Mesothelial cell of epicardium (in vitro differentiated cells): ENCODE results near the gene RRAGD. TPM values are rescaled to one million over a fixed set of nuclear protein-coding genes. Genes with fewer than 3 reads are reported as not detected.

Experiments used
- DNase-seq, 2 experiments: peaks; one replicate each; pipeline ENCODE4 v3.0.0; 2021; ENCODE audit warnings: low spot score in 2 of 2; ENCODE audit not compliant: unreplicated experiment in 2 of 2
- H3K27ac Mint-ChIP-seq: 2 replicates; pipeline ENCODE4 v1.8.0; 2021; ENCODE audit warnings: mixed read lengths
- H3K27me3 Mint-ChIP-seq: 2 replicates; pipeline ENCODE4 v1.8.0; 2021; ENCODE audit warnings: low read depth, mixed read lengths
- H3K36me3 Mint-ChIP-seq: 2 replicates; pipeline ENCODE4 v1.8.0; 2021; ENCODE audit warnings: mixed read lengths
- H3K4me1 Mint-ChIP-seq: 2 replicates; pipeline ENCODE4 v1.8.0; 2021; ENCODE audit warnings: mixed read lengths
- H3K4me3 Mint-ChIP-seq: 2 replicates; pipeline ENCODE4 v1.8.0; 2021; ENCODE audit warnings: mild to moderate bottlenecking, moderate library complexity, mixed read lengths
- H3K9me3 Mint-ChIP-seq: 2 replicates; pipeline ENCODE4 v1.8.0; 2021; ENCODE audit warnings: mixed read lengths
- CTCF ChIP-seq: fragments of 200-600 bp; sonication (generic); IDR thresholded peaks from one replicate; pipeline ENCODE4 v1.5.0; 2021; ENCODE audit warnings: antibody characterized with exemption; ENCODE audit not compliant: unreplicated experiment
- total RNA-seq: library from RNA; stranded (reverse); gene quantifications from 3 replicates; pipeline ENCODE4 v1.2.1, GENCODE V29; 2021

RRAGD gene
- total RNA-seq, 1 donor from 2014 or later, result 6.9 TPM

- H3K27ac Mint-ChIP-seq, result peak overlapping the region; percentile 30
- DNase-seq, result no peak
- no peaks in the 10 kb centered on the region for H3K36me3 Mint-ChIP-seq
- peaks cover 6% of the 10 kb centered on the region for H3K4me1 Mint-ChIP-seq
- TF ChIP-seq CTCF, result no peak
- H3K4me3 Mint-ChIP-seq, result no peak overlapping the region
- H3K9me3 Mint-ChIP-seq, result no peaks in the 10 kb centered on the region
- no peaks in the 10 kb centered on the region for H3K27me3 Mint-ChIP-seq
Measured at GRCh38 chr6:89375427-89376267, 36.4 kb downstream of the RRAGD start.

GRCh38 chr6:89372506-89372901 is 39.6 kb downstream of the RRAGD start:
- H3K4me3 Mint-ChIP-seq, result no peak overlapping the region
- H3K9me3 Mint-ChIP-seq, result no peaks in the 10 kb centered on the region
- DNase-seq, result no peak
- TF ChIP-seq CTCF, result no peak
- no peaks in the 10 kb centered on the region for H3K27me3 Mint-ChIP-seq
- peaks cover 13% of the 10 kb centered on the region for H3K4me1 Mint-ChIP-seq
- H3K36me3 Mint-ChIP-seq, result no peaks in the 10 kb centered on the region
- no peak overlapping the region for H3K27ac Mint-ChIP-seq

- Mint-ChIP-seq H3K4me1 (peaks cover 13% of the 10 kb centered on the region), H3K27ac (no peak overlapping the region), H3K4me3 (no peak overlapping the region), H3K36me3 (no peaks in the 10 kb centered on the region), H3K27me3 (no peaks in the 10 kb centered on the region), H3K9me3 (no peaks in the 10 kb centered on the region)
- TF ChIP-seq CTCF, result peak; percentile 79
- DNase-seq, result peak; percentile 28 to 75
Measured at GRCh38 chr6:89371849-89372505, 40.1 kb downstream of the RRAGD start.

- Mint-ChIP-seq H3K36me3 (no peaks in the 10 kb centered on the region), H3K4me1 (peaks cover 7% of the 10 kb centered on the region), H3K9me3 (no peaks in the 10 kb centered on the region), H3K27me3 (no peaks in the 10 kb centered on the region), H3K4me3 (no peak overlapping the region), H3K27ac (no peak overlapping the region)
- TF ChIP-seq CTCF, result no peak
- DNase-seq, result no peak
Measured at GRCh38 chr6:89368999-89369398, 43.1 kb downstream of the RRAGD start.

- H3K36me3 Mint-ChIP-seq, result no peaks in the 10 kb centered on the region
- H3K9me3 Mint-ChIP-seq, result no peaks in the 10 kb centered on the region
- DNase-seq, result peak in 1 of 2 experiments; percentile 66
- H3K4me3 Mint-ChIP-seq, result no peak overlapping the region
- no peak overlapping the region for H3K27ac Mint-ChIP-seq
- H3K4me1 Mint-ChIP-seq, result peaks cover 7% of the 10 kb centered on the region
- peak; percentile 81 for TF ChIP-seq CTCF
- no peaks in the 10 kb centered on the region for H3K27me3 Mint-ChIP-seq
Measured at GRCh38 chr6:89368107-89368506, 44.0 kb downstream of the RRAGD start.
